Uterus (tissue), 4 donors: ENCODE measurements around the gene ADORA1. TPM values are rescaled to one million over a fixed set of nuclear protein-coding genes. Genes with fewer than 3 reads are reported as not detected.

Experiments used
- DNase-seq, 2 donors: peaks; one replicate each; pipeline ENCODE4 v3.0.0-alpha.2; 2019 to 2020
- H3K27ac ChIP-seq, 2 donors: fragments of 200-600 bp; sonication (generic); 1 replicate in 1 of 2; 2 replicates in 1 of 2; pipeline ENCODE4 v1.5.1; 2016 to 2018
- H3K27me3 ChIP-seq, 2 donors: fragments of 200-600 bp; sonication (generic); one replicate each; pipeline ENCODE4 v1.5.1; 2018 to 2019; ENCODE audit warnings: control low read depth in 1 of 2
- H3K36me3 ChIP-seq, 2 donors: fragments of 200-600 bp; sonication (generic); one replicate each; pipeline ENCODE4 v1.5.1; 2019; ENCODE audit warnings: control low read depth in 1 of 2
- H3K4me1 ChIP-seq, 2 donors: fragments of 200-600 bp; sonication (generic); one replicate each; pipeline ENCODE4 v1.5.1; 2018 to 2019; ENCODE audit warnings: control low read depth in 1 of 2
- H3K4me3 ChIP-seq, 2 donors: fragments of 200-600 bp; sonication (generic); 1 replicate in 1 of 2; 2 replicates in 1 of 2; pipeline ENCODE4 v1.5.1; 2018 to 2019; ENCODE audit warnings: mild to moderate bottlenecking in 1 of 2
- H3K9me3 ChIP-seq, 2 donors: fragments of 200-600 bp; sonication (generic); one replicate each; pipeline ENCODE4 v1.5.1; 2019; ENCODE audit warnings: control low read depth in 1 of 2
- CTCF ChIP-seq, 4 experiments: fragments of 200-600 bp in 2 of 4; fragments of 450-650 bp in 2 of 4; sonication (generic) in 2 of 4; IDR thresholded peaks; one replicate each; pipeline ENCODE4 v1.5.1; 2016 to 2019; ENCODE audit warnings: antibody characterized with exemption in 4 of 4, mild to moderate bottlenecking in 2 of 4, moderate library complexity in 1 of 4
- POLR2A ChIP-seq, 2 donors: fragments of 450-650 bp; IDR thresholded peaks; one replicate each; pipeline ENCODE4 v1.6.1; 2016; ENCODE audit warnings: antibody characterized with exemption in 2 of 2, mild to moderate bottlenecking in 1 of 2, moderate library complexity in 1 of 2
- intact Hi-C: fragments of 100-400 bp; cut with DNase I; formaldehyde crosslinking; loops from one replicate; pipeline ENCODE4 v1.15.1; 2023; ENCODE audit warnings: low total_unique reads
- total RNA-seq, 4 donors: library from RNA; depleted of rRNA in 3 of 4; stranded (reverse); fragments of >200 nt in 3 of 4; gene quantifications; one replicate each; pipeline versions ENCODE4 v1.1.0 to v1.2.4, GENCODE V29; 2014 to 2023
- donor health status: DM: yes; HTN: yes; CAD: no.

ADORA1 gene
- total RNA-seq, 4 donors from 2014 or later: 3.0 TPM; not detected in 2

- no peak for TF ChIP-seq POLR2A (IDR thresholded peaks at IDR 0.05)
- TF ChIP-seq CTCF (IDR thresholded peaks at IDR 0.05): no peak
- Histone ChIP-seq H3K4me3 (no peak overlapping the region), H3K27ac (no peak overlapping the region), H3K36me3 (no peaks in the 10 kb centered on the region), H3K4me1 (no peaks in the 10 kb centered on the region), H3K27me3 (no peaks in the 10 kb centered on the region), H3K9me3 (no peaks in the 10 kb centered on the region)
- intact Hi-C loops: loop anchor here (5.0 kb wide), 1 partner anchor 92 kb away; no protein-coding TSS in a partner anchor
- DNase-seq: no peak
Observed at GRCh38 chr1:203120325-203121153, 7.0 kb upstream of the ADORA1 start.

GRCh38 chr1:203121186-203122015, 6.1 kb upstream of the ADORA1 start:
- no peak overlapping the region for H3K4me3 ChIP-seq
- peaks cover 0 to under 1% of the 10 kb centered on the region in 2 donors for H3K4me1 ChIP-seq
- no peaks in the 10 kb centered on the region for H3K9me3 ChIP-seq
- no peaks in the 10 kb centered on the region for H3K36me3 ChIP-seq
- no peak overlapping the region for H3K27ac ChIP-seq
- DNase-seq: no peak
- no peak for TF ChIP-seq POLR2A (IDR thresholded peaks at IDR 0.05)
- TF ChIP-seq CTCF (IDR thresholded peaks at IDR 0.05): no peak
- H3K27me3 ChIP-seq: no peaks in the 10 kb centered on the region
- intact Hi-C loops: loop anchor here (5.0 kb wide), 1 partner anchor 91 kb away; no protein-coding TSS in a partner anchor

GRCh38 chr1:203122159-203122558, 5.4 kb upstream of the ADORA1 start:
- Histone ChIP-seq H3K27me3 (no peaks in the 10 kb centered on the region), H3K27ac (no peak overlapping the region), H3K4me1 (peaks cover 0 to 6% of the 10 kb centered on the region in 2 donors), H3K36me3 (no peaks in the 10 kb centered on the region), H3K4me3 (no peak overlapping the region), H3K9me3 (no peaks in the 10 kb centered on the region)
- no peak for DNase-seq
- TF ChIP-seq CTCF (IDR thresholded peaks at IDR 0.05) (no peak), POLR2A (IDR thresholded peaks at IDR 0.05) (no peak)
- intact Hi-C loops: loop anchor here (5.0 kb wide), 1 partner anchor 90 kb away; no protein-coding TSS in a partner anchor

- no peaks in the 10 kb centered on the region for H3K9me3 ChIP-seq
- H3K27ac ChIP-seq: no peak overlapping the region
- intact Hi-C loops: loop anchor here (5.0 kb wide), 1 partner anchor 88 kb away; no protein-coding TSS in a partner anchor
- H3K4me1 ChIP-seq: peaks cover 3 to 13% of the 10 kb centered on the region in 2 donors
- no peak for TF ChIP-seq CTCF (IDR thresholded peaks at IDR 0.05)
- TF ChIP-seq POLR2A (IDR thresholded peaks at IDR 0.05): no peak
- H3K4me3 ChIP-seq: no peak overlapping the region
- no peaks in the 10 kb centered on the region for H3K27me3 ChIP-seq
- no peak for DNase-seq
- H3K36me3 ChIP-seq: no peaks in the 10 kb centered on the region
Observed at GRCh38 chr1:203124011-203124410, 3.5 kb upstream of the ADORA1 start.
